Stimulated activated CD8-positive, alpha-beta memory T cell treated with anti-CD3 and anti-CD28 coated beads, Interleukin-7, amount 100 ng/mL, for 1 hour (primary cell): ENCODE data around the gene ANKRD44.
"Not testable (repeated sequence)": the region's sequence is repeated elsewhere in the genome, so short reads cannot be mapped to it uniquely, and the experiment has no call there.

Experiments used
- DNase-seq, 2 donors: peaks; one replicate each; pipeline ENCODE4 v3.0.0-alpha.2; 2020; ENCODE audit warnings: low read depth in 2 of 2

Gene ANKRD44

DNA sequence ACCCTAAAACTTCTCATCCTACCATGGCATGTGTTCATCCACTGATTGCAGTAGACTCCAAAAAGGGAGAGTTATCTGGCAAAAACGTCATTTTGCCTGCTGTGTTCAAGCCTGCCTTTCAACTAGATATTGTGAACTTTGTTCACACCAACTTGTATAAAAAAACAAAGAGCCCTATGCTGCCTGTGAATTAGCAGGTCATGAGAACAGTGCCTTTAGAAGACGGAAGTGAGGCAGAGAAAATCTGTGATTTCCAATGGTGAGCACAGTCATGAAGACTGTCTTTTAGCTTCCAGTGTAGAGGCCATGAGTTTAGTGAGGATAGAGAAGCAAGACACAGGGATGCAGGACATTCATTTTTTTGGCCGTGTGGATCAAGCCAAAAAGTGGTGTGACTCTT, 280.5 kb downstream of the ANKRD44 start:
- DNase-seq, result no peak

DNA sequence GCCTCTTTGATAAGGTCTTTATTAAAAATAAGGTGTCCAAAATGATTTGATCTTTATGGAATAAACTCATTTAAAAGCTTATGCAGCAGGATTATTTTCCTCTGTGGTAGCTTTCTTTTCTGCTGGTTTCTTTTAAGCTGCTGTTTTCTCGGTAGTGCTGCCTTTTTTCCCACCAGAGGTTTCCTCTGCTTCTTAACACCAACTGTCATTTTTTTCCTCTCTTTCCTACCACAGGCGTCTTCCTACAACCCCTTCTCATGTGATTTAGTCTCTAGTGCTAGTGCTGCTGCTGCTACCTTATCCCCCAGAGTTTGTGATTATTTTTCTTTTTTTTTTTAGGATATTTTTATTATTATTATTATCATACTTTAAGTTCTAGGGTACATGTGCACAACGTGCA, 281.9 kb downstream of the ANKRD44 start:
- DNase-seq, result no peak

DNA sequence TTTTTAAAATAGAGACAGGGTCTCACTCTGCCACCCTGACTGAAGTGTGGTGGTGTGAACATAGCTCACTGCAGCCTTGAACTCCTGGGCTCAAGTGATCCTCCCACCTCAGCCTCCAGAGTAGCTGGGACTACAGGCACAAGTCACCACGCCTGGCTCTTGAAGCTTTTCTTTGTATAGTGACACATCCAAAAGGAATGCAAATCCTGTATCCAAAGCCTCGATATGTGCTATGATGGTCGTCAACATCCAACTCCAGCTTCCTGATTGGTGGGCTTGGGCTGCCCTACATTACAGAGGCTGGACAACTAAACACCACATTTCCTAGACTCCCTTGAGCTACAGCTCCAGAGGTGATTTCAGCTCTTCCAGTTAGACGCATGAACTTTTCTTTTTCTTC, 282.4 kb downstream of the ANKRD44 start:
- no peak for DNase-seq

DNA sequence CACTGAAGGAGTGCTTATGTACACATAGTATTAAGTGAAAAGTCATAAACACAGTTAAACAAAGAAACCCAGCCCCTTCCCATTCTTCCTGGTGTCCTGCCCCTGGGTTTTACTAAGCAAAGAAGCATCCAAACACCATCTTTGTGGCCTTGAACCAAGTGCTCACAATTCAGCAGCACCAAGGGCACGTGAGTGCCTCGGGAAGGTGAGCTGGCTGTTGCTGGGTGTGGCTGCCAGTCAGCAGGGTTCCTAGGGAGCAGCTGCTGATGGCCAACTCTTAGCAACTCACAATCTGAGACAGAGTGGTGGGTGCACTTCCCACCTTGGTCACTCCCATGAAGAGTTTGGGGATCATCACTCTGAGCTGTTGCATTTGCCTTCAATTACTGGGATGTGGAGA, 286.4 kb downstream of the ANKRD44 start:
- no peak for DNase-seq

DNA sequence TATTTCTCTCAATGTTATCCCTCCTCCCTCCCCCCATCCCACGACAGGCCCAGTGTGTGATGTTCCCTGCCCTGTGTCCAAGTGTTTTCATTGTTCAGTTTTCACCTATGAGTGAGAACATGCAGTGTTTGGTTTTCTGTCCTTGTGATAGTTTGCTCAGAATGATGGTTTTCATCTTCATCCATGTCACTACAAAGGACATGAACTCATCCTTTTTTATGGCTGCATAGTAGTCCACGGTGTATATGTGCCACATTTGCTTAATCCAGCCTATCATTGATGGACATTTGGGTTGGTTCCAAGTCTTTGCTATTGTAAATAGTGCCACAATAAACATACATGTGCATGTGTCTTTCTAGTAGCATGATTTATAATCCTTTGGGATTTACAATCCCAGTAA, 289.7 kb downstream of the ANKRD44 start:
- not testable (repeated sequence) for DNase-seq

DNA sequence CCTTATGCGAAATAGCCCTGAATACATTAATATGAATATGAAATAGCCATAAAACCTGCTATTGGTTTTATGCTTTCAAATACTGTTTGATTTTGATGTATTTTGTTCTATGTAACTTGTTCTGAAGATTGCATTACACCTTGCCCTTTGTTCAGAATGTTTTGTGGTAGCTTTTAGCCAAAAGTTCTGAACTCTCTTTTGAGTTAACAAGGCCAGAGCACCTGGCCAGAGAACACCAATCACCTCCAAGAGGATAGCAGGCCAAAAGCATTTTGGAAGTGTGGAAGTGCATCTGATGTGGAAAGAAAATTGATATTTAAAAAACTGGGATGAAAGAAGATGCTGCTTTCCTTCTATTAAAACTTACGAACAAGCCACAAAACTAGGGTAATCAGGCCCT, 297.5 kb downstream of the ANKRD44 start:
- no peak for DNase-seq

DNA sequence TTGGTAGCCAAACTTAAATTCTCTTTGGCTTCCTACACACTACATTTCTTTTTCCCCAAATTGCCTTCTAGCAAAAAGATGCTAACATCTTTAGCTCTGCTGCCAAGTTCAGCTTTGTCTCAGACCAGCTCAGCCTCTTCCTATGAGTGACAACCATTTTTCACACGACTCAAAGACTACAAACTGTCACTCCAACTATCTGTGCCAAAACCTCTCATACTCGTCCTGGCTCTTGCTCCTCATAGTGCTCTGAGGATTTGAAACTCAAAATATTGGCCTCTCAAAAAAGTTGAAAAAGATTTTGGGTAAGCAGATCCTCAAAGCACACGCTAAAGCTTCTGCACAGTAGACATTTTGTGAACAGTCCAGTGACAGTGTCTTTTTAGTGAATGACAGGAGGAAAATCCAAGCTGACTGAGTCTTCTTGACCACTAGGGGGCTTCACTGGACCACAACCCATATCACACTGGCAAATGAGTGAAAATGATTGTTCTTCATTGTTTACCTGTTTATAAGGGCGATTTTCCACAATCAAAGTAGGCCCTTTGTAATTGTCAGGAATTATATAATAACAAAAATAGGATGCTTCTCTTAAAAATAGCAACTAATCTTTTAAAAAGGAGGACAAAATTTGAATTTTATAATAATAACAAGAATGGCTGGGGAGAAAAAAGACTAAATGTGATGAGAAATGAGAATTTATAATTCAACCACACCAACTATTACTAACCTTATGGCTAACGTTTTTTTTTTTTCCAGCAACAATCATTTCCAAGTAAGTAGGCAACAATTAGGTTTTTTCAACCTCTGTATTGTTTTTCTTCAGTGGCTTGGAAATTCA, 298.6 kb downstream of the ANKRD44 start:
- DNase-seq, result no peak

DNA sequence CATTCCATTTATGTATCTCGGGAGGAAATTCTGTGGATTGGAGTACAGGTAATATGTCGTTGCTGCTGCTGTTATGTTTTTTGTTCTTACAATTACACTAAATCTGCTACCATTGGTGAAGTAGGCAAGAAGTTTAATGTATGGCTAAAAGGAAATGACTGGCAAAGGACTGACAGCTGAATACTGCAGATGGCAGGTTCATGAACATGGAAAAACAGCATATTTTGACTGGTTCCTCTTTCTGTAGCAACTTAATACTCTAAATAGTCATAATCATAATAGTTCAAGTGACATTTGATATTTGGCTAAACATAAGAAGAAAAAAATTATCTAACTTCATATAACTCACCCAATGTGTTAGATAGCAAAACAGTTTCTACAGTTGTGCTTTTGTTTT, 299.6 kb downstream of the ANKRD44 start:
- no peak for DNase-seq

DNA sequence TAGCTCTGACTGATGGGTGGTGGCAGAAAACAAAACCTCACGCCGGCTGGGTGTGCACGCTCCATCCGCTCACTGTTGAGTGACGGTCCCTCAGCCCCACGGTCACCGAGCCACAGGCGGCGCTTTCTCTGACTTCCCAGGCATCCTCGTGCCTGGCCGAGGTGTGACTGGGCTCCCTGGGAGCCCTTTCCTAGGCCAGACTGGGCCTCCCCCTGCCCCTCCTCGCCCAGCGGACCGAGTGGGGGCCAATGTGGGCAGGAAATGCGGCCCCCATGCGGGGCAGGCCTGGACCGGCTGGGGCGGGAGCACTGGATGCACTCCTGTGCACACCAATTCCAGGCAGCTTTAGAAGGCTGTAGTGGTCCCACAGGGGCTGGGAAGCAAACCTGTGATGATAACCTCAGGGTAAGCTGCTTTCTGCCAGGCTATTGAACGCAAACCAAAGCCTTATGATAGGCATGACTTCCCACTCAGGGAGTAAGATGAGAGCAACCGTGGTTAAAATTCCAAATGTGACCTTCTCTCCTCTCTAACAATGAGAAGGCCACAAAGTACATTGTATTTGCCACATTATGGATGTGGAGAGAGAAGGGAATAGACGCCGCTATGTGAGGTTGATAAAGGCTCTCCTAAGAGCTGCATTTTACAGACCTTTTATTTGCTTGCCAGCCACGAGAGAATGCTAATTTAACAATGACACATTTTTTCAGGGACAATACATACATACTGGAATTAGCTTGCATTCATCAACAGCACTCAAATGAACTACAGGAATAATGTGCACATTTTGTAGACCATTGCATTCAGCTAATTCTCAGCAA, 300.2 kb downstream of the ANKRD44 start:
- no peak for DNase-seq

DNA sequence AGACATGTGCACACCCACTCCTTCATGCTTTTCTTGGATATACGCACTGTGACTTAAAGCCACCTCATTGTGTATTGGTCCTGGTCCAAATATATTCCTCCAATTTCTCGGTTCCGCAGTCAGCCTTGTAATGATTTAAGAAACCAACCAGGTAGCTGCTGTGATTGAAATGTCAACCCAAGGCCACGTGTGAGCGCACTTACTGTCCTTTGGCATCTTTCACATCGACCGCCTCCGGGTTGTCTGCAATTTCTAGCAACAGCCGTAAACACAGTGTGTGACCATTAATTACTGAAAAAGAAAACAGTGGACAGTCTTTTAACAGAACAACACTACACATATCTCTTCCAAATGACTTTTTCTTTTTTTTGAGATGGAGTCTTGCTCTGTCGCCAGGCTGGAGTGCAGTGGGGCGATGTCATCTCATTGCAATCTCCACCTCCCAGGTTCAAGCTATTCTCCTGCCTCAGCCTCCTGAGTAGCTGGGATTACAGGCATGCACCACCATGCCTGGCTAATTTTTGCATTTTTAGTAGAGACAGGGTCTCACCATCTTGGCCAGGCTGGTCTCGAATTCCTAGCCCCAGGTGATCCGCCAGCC, 301.7 kb downstream of the ANKRD44 start:
- not testable (repeated sequence) for DNase-seq

DNA sequence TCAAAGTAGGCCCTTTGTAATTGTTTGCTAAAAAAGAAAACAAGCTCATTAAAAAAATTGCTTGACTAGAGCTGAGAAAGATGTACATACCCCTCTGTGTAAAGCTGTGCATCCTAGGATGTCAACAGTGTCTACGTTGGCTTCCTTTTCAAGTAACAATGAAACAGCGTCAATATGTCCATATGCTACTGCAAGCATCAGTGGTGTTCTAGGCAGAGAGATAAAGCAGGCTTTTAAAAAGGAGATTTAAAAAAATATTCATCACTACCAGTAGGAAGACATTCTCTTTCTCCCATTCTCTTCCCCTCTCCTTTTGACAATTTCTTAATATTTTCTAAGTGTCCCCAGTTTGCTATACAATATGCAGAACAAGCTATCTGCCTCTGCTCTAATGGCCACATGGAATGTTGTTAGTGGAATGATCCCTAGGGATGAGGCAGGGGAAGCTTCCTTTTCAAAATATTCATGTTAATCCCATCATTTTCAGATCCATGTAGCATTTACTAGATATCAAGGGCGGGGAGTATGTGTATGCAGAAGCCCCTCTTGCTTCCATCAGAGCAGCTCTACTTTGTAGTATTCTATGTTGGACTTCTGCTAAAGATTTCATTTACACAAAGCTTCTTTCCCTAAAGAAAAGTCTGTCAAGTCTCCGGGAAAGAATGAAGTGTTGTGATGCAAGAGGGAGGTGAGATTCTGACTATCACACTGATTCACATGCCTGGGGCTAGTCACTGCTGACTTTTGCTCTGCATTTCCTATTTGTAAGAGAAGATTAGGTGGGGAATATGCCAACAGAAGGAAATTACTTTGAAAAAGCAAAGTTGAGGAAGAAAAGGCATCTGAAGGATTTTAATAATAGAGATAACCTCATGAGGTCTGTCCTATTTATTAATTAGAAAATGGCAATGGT, 302.6 kb downstream of the ANKRD44 start:
- no peak for DNase-seq

DNA sequence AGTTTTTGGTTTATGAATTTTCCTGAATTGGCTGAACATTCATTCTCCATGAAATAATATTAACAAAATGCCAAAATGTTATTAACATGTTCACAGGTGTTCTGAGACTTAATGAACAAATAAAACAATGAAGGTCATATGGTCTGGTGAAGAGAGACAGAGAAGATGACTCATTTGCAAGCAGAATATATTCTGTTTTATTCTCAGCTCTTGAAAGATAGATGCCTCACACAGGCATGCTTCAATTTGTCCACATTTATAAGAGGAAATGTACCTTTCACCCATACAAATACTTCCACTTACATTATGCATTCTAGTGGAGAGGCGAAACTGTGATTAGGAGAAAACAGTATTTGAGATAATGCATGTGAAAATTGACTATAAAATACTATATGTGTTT, 308.7 kb downstream of the ANKRD44 start:
- DNase-seq, result no peak

DNA sequence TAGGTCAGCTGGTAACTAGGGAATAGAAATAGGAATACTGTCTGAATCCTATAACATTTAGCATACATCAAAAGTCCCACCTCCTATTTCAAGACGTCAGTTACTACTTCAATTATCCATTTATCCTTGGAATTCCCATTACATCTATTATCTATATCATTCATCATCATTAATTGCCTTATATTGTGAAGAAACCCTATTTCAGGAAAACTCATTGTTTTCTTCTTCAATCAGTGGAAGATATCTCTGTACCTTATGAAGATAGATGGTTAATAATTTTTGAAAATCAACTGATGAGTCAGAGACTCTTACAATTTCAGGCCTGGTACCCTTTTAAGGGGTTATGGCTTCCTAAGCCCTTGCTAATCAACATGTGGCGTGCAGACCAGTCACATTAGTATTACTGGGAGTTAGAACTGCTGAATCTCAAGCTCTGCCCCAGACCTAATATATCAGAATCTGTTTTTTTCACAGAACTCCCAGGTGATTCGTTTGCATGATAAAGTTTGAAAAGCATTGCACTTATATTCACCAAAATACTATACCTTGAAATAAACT, 314.7 kb downstream of the ANKRD44 start:
- DNase-seq, result no peak

DNA sequence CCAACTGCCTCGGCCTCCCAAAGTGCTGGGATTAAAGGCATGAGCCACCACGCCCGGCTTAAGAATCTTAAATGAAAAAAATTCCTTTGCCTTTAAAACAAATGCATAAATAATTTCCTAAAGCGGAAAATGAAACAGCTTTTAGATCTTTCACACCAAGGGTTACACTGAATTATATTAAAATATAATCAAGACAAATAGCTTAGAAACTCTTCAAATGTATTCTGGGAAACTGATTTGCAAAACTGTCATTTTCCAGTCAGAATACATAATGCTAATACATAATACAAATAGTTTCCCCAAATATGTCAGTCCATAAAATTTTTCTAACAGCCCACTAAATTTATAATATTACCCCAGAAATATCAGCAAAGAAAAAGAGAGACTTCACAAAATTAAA, 315.8 kb downstream of the ANKRD44 start:
- DNase-seq, result no peak

DNA sequence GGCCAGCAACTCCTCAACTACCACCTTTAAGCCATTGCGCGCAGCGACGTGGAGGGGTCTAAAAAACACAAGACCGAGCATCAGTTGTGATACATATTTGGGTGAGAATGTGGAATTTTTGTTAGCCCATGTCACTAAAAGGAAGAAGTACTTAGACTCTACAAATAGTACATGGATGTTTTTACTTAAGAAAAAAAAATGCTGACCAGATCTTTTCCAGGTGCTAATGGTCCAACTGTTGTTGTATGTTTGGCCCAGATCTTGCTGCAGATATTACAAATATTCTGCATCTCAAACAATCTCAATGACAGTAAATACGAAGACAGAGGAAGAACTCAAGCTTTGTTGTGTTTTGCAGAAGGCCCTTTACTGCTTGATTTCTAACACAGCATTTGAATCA, 317.0 kb downstream of the ANKRD44 start:
- no peak for DNase-seq

DNA sequence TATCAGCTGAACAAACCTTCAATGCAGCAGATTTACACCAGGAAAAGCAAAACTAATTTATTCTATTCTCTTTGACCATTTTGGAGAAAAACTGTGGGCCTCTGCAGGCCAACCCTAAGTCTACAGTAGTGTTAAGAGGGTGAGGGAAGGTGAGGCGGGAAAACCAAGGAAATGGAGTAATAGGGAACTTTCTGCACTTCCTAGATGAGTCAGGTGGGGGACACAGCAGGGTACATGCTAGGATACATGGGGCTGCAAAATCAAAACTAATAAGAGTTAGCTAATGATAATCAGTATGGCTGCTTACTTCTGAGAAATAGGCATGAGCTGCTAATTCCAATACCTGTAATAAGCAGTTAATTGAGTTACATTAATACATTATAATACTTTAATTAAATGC, 318.1 kb downstream of the ANKRD44 start:
- DNase-seq, result no peak

DNA sequence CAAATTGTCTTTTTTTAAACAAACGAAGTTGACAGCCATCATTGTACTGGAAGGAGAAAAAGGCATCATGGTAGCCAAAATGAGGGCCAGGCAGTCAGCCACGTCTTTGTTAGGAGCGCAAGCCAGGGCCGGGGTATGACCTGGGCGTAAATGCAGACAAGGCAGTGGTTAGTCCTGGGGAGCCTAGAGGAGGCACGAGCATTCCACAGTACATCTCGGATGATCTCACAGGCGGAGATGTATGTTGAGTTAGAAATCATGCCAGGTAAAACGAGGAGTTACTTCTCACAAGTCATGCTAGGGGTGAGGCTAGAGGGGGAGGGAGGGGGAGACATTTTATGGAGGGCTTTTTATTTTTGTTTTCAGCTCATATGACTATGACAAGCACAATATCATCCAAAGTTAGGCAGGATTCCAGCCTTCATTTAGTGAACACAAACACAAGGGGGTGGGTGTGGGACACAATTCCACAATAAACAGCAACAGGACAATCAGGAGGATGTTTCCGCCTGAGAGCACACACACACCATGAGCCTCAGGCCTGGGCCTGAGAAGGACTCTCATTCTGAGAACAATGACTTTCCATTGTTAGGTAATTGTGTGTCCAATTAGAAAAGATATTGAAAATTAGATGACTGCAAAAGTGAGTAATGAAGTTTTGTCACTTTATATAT, 319.7 kb downstream of the ANKRD44 start:
- DNase-seq, result no peak

DNA sequence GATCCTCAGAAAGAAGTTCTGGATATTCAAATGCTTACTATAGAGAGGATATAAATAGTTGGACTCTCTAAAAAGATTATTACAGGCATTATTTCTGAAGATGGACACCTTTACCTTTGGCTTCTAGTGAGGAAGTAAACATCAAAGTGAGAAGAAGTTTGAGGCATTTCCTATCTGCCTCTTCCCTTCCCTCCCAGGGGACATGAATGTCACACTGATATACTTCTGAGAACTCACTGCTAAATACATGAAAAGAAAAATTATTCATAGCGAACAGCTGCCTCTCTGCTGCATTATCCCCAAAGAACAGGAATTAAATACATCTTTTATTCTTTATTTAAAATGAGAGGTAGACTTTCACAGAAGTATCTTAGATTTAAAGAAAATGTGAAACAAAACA, 320.5 kb downstream of the ANKRD44 start:
- DNase-seq, result no peak

DNA sequence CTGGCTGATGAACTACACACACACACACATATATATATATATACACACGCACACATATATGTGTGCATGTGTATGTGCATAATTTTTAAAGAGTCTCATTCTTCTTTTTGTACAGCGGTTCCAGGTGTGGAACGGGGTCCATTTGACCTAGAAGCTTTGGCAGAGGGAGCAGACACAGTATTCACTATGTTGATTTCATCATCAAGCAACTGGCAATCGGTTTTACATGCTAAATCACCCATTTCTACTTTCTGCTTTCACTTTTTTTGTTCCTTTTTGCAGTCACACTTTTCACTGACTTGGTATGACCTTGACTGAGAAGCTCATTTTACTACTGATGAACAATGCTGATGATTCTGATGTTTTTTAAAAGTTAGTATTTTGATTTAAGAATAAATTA, 321.1 kb downstream of the ANKRD44 start:
- DNase-seq, result no peak

DNA sequence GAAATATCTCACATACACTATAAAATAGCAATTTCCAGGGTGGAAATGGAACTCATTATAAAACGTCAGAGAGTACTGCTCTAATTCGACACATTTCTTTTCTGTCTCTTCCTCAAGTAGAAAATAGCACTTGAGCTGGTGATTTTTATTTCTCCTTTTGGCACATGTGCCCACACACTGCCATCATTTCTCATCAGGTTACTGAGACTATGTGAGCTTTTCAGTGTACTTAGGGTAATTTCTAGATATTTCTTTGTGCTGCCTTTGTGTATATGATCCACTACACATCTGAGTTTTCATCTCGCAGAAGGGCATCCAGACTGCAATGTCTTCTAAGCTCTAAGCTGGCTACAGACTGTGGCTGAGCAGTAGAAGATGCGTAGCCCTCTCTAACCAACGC, 321.9 kb downstream of the ANKRD44 start:
- DNase-seq, result no peak
